PFSK-1 (cell line): ENCODE data around the gene OGFR.

ENCODE experiments used
- FOXP2 ChIP-seq: optimal IDR thresholded peaks from 2 replicates; pipeline ENCODE3; 2011; ENCODE audit warnings: borderline replicate concordance, control low read depth, inconsistent platforms; ENCODE audit not compliant: insufficient read depth; ENCODE audit errors: extremely low read length, extremely low read depth
- POLR2AphosphoS5 ChIP-seq: IDR thresholded peaks from 2 replicates; pipeline ENCODE4 v1.6.1; 2012; ENCODE audit warnings: low read depth, mild to moderate bottlenecking, control low read depth, low read length, moderate library complexity
- REST ChIP-seq, 2 experiments: IDR thresholded peaks; 2 replicates each; pipeline versions ENCODE4 v1.6.1 to v1.8.0; 2011 to 2012; ENCODE audit warnings: low read depth in 2 of 2, low read length in 2 of 2, control low read depth in 1 of 2, inconsistent platforms in 1 of 2, mild to moderate bottlenecking in 1 of 2, moderate library complexity in 1 of 2; ENCODE audit not compliant: insufficient read depth in 1 of 2
- SIN3A ChIP-seq: IDR thresholded peaks from 2 replicates; pipeline ENCODE4 v1.6.1; 2012; ENCODE audit warnings: mild to moderate bottlenecking, low read length, moderate library complexity, borderline replicate concordance; ENCODE audit not compliant: insufficient read depth
- TAF1 ChIP-seq: IDR thresholded peaks from 2 replicates; pipeline ENCODE4 v1.6.1; 2012; ENCODE audit warnings: low read length, control low read depth, borderline replicate concordance; ENCODE audit not compliant: insufficient read depth

- TF ChIP-seq POLR2AphosphoS5 (no peak), REST (IDR thresholded peaks at IDR 0.05; ENCODE audit: insufficient read depth in 1 of 2, low read depth in 2 of 2, low read length in 2 of 2) (no peak), TAF1 (no peak), FOXP2 (no peak), SIN3A (no peak)
Measured at GRCh38 chr20:62765021-62765420, 39.6 kb upstream of the OGFR start.
